HepG2 (cell line): ENCODE results near the gene LRRC8E. TPM values are rescaled to one million over a fixed set of nuclear protein-coding genes. Genes with fewer than 3 reads are reported as not detected.

ENCODE experiments used
- ATF5 ChIP-seq: sonication (generic); formaldehyde crosslinking; IDR thresholded peaks from 2 replicates; pipeline ENCODE4 v1.4.0; 2020; ENCODE audit warnings: mild to moderate bottlenecking, low read depth, missing genetic modification reagents
- FLYWCH1 ChIP-seq: sonication (generic); formaldehyde crosslinking; IDR thresholded peaks from 2 replicates; pipeline ENCODE4 v1.8.1; 2023; ENCODE audit warnings: mild to moderate bottlenecking, missing genetic modification reagents
- SRSF9 ChIP-seq: fragments of 200-400 bp; formaldehyde crosslinking; IDR thresholded peaks from 2 replicates; pipeline ENCODE4 v1.6.1; 2018; ENCODE audit warnings: borderline replicate concordance, mild to moderate bottlenecking, low read depth, low read length; ENCODE audit not compliant: insufficient read depth, poor library complexity, severe bottlenecking
- ZNF407 ChIP-seq: sonication (generic); formaldehyde crosslinking; IDR thresholded peaks from one replicate; pipeline ENCODE4 v1.5.1; 2020; ENCODE audit warnings: mild to moderate bottlenecking, missing genetic modification reagents; ENCODE audit errors: not compliant biosample characterization
- polyA plus RNA-seq, 8 experiments: library from polyadenylated mRNA; depleted of rRNA in 3 of 8; stranded (reverse) in 7 of 8; unstranded in 1 of 8; fragments of >200 nt; fragmentation: Illumina TruSeq in 4 of 8; extraction: Trizol in 4 of 8; gene quantifications; 2 replicates each; pipeline versions ENCODE4 v1.2.1 to v1.2.3, GENCODE V29; 2011 to 2016; ENCODE audit warnings: low read depth in 4 of 8, missing spikeins in 1 of 8, mixed read lengths in 1 of 8; ENCODE audit not compliant: insufficient read depth in 1 of 8
- total RNA-seq, 5 experiments: library from RNA; depleted of rRNA; stranded (reverse); fragments of >200 nt; fragmentation: Illumina TruSeq; extraction: Trizol; gene quantifications; 2 replicates each; pipeline ENCODE4 v1.2.3, GENCODE V29; 2016; ENCODE audit warnings: low read depth in 1 of 5
- TF ChIP-seq, protein P1 (sequence below): IDR thresholded peaks from 2 replicates; pipeline ENCODE4 v1.6.1; 2016; ENCODE audit warnings: missing compliant biosample characterization, missing genetic modification reagents, borderline replicate concordance

LRRC8E gene
- total and polyA plus RNA-seq, 2 of the 13 experiments (the other 11 are each of a cell fraction or from before 2014, with no cell fraction given) = 8.0 to 10.3 TPM

- no peak for TF ChIP-seq FLYWCH1 (CRISPR knock-in tag)
- no peak for TF ChIP-seq ZNF407 (CRISPR knock-in tag)
- TF ChIP-seq, protein P1, sequence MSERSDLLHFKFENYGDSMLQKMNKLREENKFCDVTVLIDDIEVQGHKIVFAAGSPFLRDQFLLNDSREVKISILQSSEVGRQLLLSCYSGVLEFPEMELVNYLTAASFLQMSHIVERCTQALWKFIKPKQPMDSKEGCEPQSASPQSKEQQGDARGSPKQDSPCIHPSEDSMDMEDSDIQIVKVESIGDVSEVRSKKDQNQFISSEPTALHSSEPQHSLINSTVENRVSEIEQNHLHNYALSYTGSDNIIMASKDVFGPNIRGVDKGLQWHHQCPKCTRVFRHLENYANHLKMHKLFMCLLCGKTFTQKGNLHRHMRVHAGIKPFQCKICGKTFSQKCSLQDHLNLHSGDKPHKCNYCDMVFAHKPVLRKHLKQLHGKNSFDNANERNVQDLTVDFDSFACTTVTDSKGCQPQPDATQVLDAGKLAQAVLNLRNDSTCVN (CRISPR knock-in tag) = no peak
- TF ChIP-seq SRSF9 = no peak
- TF ChIP-seq ATF5 (CRISPR knock-in tag) = no peak
Measured at GRCh38 chr19:7887408-7888144, 734 bp upstream of the LRRC8E start (continued).
